HG02763 (cell line): ENCODE results near the gene BNC2.

Experiments
- ATAC-seq: cut with Tn5 transposase; IDR thresholded peaks from one replicate; pipeline ENCODE4 v1.9.1; 2021; ENCODE audit warnings: mild to moderate bottlenecking, moderate library complexity; ENCODE audit not compliant: unreplicated experiment

The BNC2 gene

DNA sequence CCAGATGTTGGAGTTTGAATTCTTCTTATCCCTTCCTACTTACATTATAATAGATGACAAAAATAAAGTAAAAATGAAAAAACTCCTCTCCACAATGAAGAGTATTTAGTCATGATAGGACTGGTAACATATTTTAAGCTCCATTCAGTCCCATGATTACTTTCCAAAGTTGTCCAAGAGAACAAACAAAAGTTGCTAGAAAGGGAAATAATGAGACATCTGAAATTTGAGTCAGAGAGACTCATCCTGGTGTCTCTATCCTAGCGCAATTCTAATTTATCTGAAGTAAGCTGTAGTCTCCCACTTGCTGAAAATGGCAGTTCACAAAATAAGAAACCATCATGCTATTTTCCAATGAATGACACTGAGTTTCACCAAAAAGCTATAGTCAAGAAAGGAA is 152.2 kb downstream of the BNC2 start:
- ATAC-seq, result no peak

DNA sequence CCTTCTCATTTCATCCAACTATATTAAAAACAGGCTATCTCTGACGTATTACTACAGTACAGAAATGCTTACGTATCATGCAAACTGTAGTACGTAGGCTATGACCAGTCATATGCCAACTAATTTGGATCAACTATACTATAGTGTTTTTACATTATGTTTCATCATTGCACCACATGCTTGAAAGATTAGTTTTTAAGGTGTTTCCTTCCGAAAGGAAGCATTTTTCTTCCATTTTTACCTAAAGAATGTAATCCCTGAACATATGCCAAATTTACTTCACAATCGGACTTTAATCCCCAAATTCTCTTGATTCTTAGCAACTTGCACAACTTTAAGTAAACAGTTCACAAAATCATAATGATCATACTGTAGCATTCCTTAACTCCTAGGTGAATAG is 153.9 kb downstream of the BNC2 start:
- no peak for ATAC-seq

DNA sequence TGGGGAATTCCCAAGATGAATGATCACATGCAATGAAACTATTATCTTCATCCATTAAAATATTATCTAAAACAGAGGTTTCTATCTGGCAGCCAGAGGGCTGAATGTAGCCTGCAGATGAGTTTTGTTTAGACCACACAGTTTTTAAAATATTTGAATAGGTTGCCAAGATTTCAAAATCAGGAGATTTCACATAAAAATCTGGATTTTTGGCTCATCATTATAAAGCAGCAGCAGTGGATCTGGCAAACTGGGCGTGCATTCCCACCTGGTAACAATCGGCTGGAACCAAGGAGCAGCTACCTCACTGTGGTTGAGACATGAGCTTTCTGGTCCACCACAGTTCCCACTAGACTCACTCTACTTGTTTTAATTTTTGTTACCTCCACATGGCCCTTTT is 155.1 kb downstream of the BNC2 start:
- ATAC-seq, result no peak

DNA sequence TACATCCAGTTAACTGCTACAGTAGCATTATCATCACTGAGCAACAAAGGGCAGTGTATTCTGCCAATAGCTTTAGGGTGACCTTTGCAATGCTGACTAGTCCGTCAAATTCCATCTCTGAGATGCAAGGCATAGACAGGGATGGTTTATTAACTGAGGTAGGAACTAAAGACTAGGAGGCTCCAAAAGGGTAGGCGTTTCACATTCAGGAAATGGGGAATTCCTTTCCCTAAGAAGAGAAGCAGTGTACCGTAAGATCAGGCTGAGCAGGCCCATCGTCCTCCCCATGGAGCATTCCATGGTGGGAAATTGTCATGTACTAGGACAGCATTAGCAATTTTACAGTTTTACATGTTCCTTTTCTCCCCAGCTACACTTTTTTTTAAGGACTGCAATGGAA is 157.7 kb downstream of the BNC2 start:
- no peak for ATAC-seq

DNA sequence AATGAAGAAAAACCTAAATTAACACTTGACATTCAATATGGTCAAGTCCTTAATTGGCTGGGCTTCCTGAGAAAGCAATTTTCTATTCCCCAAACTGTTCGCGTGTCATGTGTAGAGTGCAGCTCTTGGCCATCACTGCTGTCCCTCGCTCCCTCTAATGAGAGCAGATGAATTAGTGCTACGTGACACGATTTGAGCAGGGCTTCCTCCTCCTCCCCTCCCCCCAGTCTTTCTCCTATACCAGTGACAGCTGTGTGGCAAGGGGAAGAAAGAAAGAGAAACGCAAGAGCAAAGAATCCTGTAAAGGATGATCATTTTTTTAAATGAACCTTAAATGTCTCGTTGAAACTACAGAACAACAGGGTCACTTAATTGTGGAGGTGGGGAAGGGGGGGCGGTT is 159.6 kb downstream of the BNC2 start:
- no peak for ATAC-seq

DNA sequence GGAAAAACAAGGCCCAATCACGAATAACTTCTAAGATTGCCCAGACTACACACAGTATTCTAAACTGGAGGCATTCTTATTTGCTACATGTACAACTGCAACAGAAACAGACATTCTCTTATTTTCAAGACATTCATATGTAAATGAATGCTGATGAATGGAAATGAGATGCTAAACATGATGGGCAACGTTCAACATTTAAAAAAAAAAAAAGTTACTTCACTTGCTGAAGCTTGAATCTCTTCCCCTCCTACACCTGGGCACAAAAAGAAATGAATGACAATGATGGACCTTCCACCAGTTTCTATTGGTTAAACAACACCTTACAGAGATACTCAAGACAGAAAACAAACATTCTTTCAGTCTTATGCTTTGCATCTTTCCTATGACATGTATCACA is 160.5 kb downstream of the BNC2 start:
- no peak for ATAC-seq

DNA sequence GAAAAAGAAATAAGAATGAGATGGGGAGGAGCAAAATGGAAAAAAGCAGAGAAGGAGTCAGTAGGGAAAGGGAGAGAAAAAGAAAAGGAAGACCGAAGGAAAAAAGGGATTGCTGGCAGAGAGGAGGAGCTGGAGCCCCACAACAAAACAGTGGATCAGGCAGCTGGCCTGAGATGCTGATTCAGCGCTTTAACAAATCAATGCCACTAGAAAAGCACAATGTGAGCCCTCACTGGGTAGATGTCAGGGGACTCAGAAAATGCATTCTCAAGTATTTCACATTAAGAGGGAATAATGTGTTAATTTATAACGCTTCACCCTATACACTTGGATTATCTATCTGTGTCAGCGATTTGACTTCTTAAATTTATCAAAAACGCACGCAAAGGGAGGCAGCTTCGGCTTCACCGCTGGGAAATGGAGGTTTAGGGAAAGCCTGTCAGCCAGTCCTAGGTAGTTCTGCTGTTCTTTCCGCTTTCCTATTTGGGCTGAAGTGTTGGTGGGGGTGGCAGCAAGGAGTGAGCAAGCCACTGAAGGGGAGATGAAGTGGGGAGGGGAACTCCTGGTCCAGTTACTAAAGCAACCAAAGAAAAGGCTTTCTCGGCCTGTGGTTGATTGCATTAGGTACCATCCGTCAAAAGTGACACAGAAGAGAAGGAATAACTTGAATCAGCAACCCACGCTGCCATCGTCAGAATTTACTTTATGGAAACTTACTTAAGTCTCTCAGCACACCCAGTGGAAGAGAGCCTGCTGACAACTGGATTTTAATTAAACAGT is 161.6 kb downstream of the BNC2 start:
- no peak for ATAC-seq

DNA sequence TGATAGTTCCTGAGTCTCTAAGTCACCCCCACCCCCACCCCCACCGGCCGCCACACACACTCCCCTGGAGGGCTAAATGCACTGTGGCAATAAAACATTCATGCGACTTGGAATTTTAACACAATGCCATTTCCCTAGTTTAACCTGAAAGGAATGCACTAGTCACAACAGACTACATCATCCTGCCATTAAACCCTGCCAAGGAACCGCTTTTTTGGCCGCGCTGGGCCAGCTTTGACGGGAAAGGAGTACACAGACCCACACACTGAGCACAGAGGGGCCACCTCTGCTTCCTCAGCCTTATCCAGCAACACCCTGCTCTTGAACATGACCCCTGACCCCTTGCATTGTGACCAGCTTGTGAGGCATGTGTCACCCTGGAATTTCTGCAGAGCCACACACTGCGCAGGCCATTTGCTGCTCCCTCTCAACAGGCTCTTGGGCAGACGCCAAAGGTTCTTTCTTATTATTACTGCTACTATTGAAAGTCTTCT is 165.3 kb downstream of the BNC2 start:
- ATAC-seq, result no peak

DNA sequence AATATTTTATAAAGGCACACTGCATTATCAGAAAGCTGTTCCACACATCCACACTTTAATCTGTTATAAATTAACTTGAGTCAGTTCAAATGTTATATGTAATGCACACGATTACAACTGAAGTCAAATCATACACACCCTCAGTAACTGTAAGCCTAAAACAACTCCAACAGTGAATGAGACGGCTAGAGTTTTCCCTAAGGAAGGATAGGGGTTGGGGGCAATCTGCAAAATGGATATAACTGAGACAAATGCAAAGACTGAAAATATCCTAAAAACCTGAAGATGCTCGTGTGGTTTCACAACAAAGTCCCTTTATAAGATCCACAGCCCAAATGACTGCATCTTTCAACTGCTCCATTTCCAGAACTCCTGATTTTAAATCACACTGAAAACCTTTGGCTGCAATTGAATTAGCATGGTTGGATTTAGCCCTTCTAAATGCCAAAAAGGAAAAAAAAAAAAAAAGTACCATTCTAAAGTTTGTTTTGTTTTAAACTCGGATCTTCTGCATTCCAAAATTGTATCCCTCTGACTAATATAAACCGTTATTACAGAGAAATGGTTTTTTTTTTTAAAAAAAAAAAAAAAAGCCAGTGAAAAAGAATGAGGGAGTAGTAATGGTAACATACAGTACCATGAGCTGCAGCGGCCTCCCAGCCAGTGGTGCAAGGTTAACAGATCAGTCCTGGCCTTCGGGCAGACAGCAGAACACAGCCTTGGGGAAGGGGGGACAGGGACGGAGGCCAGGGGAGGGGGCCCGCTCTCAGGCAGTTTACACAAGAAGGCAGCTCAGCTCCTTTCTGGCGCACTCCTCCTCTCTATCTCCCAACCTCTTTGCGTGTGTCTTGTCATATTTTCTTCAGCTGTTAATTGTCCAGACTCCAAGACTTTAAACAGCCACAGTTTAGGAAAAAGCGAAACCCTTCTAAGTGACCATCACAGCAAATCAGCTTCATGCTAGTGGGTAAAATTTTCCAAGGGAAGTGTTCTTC is 166.1 kb downstream of the BNC2 start:
- no peak for ATAC-seq

DNA sequence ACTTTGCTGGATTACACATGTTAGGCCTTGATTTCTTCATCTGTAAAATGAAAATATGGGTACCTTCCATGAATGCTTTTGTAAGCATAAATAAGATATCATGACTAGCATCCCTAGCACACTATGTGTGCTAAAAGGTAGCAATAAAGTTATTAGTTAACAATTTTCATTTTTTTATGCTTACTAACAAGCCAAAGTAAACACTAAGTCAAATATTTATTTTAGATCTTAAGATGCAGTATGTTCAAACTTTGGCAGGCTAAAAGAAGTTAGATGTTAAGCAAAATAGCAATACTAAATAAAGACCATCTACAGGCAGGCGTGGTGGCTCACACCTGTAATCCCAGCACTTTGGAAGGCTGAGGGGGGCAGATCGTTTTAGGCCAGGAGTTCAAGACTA is 169.1 kb downstream of the BNC2 start:
- ATAC-seq, result no peak

DNA sequence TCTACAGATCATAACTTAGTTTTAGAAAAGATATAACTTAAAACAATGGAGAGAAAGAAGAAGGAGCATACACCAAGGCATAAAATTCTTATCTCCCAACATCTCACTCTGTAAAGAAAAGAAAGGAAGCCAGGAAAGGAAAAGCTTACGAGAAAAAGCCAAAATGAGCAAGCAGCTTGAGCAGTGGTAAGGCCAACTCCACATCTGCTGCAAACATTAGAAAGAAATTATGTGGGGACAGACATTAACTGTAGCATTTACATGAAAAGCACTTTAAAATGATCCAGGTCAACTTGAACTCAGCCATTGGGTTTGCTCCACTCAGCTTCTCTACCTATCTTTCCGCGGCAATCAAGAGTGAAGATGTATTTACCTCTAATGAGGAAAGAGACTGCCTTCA is 176.9 kb downstream of the BNC2 start:
- no peak for ATAC-seq

DNA sequence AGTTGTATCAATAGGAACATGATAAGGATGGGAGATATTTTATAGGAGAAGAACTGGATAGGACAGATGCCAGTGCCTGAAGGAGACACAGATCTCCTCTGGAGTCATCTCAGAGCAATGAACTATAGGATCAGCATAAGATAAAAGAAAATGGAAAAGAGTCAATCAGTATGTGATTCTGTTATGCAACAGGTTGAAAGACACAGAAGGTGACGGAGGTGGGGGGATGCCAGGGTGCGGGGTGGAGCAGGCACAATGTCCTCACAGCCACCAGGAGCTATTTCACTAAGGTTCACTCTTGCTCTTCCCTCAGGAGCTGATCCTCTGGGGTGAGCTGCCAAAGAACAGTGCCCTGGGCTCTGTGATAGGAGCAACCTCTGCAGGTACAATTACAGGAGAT is 179.8 kb downstream of the BNC2 start:
- ATAC-seq, result no peak

DNA sequence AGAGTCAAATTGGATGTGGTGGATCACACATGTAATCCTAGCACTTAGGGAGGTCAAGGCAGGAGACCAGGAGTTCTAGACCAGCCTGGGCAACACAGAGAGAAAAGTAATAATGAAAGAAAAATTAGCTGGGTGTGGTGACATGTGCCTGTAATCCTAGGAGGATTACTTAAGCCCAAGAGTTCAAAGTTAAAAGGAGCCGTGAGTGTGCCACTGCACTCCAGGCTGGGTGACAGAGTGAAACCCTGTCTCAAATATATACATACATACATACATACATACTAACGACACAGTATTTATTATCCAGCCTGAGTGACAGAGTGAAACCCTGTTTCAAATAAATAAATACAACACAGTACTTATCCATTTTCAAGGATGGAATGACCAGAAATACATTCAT is 180.3 kb downstream of the BNC2 start:
- no peak for ATAC-seq

DNA sequence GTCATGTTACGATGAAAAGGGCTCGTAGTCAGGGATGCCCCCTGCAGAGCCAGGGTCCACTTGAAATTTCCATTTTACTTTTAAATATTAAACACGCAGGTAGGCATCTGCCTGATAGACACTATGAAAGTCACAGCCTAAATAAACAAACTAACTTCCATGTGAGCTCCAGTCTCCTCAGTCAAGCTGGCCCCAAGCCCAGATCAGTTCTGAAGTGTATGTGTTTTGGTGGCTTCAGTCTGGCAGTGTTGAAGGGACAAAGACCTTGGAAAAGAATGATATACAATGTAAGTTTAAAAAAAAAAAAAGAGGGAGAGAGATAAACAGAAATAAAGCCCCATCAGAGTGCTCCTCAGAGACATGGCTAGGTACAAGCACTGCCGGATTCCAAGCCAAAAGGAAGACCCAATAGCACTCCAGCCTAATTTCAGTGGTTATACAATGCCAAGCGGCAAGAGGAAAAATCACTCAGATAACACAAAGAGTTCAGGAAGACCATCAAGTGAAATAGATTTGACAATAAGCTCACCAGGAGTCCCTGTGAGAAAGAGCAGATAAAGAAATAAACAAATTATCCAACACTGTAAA is 181.0 kb downstream of the BNC2 start:
- no peak for ATAC-seq

DNA sequence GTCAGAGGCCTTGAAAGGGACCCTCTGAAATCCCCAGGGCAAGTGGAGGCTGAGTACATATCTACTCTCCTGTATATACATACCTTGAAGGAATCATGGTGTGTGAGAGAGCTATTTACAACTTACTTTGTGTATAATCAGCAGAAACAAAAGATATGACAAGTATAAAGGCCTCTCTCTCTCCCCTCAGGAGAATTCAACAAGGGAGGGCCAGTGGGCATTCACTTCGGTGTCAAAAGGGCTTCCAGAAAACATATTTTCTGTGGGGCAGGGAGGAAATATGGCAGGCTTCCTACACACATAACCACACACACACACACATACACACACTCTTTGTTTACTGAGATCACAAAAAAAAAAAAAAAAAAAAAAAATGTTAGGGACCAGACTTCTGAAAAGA is 181.7 kb downstream of the BNC2 start:
- no peak for ATAC-seq

DNA sequence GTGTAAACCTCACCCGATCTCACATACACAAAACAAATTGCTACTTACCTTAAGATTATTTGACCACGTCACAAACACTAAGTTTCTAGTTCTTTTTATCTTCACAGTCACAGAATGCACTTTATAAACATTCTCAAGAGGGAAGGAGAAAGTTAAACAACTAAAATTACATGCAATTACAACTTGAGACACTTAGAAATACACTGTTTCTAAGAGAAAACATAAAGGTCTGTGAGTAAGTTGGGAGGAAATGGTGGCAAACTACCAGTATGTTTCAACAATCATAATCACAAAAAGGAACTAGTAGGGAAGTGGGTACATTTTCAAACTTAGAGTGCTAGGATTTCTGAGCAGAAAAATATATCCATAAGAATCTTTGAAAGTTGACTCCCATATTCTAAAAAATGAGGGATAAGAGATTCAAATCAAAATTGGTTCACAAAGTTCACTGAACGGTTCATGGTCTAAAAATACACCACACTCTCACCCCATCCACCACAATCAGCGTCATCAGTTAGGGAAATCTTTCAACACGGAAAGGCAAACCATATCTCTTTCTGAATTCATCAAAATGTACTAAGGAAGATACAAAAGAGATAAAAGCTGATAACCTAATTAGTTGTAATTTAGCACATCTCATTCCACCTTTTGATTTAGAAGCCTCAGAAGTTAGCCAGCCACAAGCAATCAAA is 182.6 kb downstream of the BNC2 start:
- ATAC-seq, result no peak

DNA sequence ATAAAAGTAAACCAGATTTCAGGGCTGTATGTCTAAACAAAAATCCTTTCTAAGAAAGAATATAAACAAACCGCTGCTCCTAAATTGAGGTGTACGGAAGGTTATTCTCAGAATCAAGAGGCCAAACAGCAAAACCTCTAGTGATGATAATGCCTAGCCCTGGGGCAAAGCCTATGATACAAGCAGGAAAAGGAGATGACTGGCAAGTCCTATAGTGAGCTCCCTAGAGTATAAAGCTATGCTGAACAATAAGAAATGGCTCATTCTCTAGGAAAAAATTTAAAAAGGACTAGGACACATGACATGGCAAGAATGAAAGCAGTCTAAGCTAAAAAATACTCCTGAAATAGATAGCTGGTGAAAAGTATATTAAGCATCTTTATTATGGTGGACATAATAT is 187.1 kb downstream of the BNC2 start:
- ATAC-seq, result no peak

DNA sequence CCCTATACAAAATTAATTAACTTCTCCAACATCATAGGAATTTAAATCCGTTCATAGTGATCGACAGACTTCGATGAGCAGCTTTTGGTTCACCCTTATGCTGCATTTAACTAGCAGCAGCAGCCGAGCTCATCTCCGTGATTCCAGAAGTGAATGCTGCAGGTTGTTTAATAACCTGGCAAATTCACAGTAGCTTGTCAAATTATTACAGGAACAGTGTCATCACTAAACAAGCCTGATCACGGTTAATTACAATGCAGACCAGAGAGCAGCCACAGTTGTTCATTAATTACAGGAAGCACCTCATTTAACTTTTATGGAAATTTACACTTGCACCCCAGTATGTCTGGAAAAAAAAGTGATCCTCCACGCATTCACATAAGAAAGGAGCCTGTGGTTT is 188.2 kb downstream of the BNC2 start:
- no peak for ATAC-seq

DNA sequence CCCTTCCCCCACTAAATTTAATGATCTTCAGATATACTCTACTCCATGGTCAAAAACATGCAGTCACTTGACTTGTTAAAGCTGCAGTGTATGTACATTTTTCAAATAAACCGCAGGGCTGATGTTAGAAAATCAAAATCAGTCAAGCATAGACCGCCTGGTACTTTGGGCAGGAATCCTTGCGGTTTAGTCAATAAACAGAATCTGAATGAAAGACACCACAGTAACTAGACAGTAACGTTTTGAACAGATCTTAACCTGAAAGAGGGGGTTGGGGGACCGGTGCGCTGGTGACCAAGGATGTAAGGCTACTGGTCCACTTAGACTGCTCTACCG is 188.8 kb downstream of the BNC2 start:
- ATAC-seq, result no peak

DNA sequence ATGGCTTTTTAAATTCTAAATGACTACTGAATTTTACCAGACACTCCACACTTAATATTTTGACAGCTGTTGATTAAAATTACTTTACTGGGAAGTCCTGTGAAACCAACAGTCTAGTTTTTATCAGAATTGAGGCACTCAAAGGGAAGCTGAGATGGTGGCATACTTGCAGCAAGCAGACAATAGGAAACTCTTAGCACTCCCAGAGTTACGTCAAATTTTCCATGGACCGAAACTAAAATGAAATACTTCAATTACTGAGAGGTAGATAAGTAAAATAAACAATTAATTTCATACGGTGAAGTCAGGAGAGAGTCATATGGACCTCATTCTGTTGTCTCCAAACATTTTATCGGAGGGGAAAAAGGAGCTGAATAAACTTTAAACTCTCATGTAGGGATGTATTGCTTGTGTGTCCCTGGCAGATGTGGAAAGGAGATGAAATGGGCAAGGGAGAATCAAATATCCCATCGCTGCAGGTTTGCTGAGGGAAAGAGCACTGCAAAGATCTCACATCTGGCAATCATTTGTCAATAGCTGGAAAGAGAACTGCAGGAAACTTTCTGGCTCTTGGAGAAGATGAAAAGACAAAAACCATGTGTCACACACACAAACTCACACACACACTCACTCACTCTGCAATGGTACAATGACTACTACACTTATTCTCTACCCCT is 189.4 kb downstream of the BNC2 start:
- no peak for ATAC-seq

DNA sequence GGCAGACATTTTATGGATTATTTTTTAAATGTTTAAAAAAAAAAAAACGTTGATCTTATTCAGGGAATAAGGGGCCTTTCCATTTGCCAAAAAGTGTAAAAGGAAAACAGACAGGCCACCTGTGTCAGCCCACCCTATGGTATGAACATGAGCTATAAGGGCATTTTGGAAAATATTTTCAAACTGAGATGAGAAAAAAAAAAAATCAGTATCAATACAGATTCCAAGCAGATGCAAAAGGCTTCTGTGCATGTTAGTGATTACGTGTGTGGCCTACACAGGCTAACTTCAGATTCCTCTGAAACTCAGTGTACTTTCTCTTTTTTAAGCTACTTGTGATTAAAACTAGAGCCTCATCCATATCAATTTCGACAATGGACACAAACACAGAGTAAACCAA is 189.9 kb downstream of the BNC2 start:
- ATAC-seq, result no peak
